ENCODE measurements around the gene GNG5. TPM values are rescaled to one million over a fixed set of nuclear protein-coding genes. Genes with fewer than 3 reads are reported as not detected.

The GNG5 gene
- total and polyA plus RNA-seq, 4 donors, result 11.4 to 229 (median 53.3) TPM

GRCh38 chr1:84479998-84480397 lies 26.4 kb downstream of the GNG5 start:
- Histone ChIP-seq H3K9me3 (ENCODE audit: control insufficient read depth in 4 of 4, low read length in 3 of 4) (peaks cover 0 to 13% (median 1%) of the 10 kb centered on the region in 4 donors), H3K36me3 (ENCODE audit: control insufficient read depth in 4 of 4, insufficient read depth in 3 of 4, low read depth in 1 of 4, low read length in 3 of 4) (peaks cover 0 to 12% (median 9%) of the 10 kb centered on the region in 4 donors), H3K27ac (ENCODE audit: low read depth in 1 of 2, low read length in 2 of 2) (no peak overlapping the region), H3K27me3 (ENCODE audit: control insufficient read depth in 4 of 4, insufficient read depth in 4 of 4, low read length in 3 of 4) (no peaks in the 10 kb centered on the region), H3K4me1 (ENCODE audit: control insufficient read depth in 4 of 4, insufficient read depth in 4 of 4, low read length in 3 of 4) (peaks cover 3 to 14% (median 9%) of the 10 kb centered on the region in 4 donors), H3K4me3 (ENCODE audit: low read depth in 1 of 3, low read length in 3 of 3) (peak overlapping the region; percentile 90 to 97 (median 94)), H3K9ac (ENCODE audit: low read depth in 1 of 2, low read length in 2 of 2) (peak overlapping the region; percentile 48 to 83)
- no peak for TF ChIP-seq RAD21 (IDR thresholded peaks at IDR 0.05)
- no peak for TF ChIP-seq EGR1 (IDR thresholded peaks at IDR 0.05; ENCODE audit: low read depth in 2 of 2)
- TF ChIP-seq FOXA1 (IDR thresholded peaks at IDR 0.05), result no peak
- no peak for TF ChIP-seq HNF4A (conservative IDR thresholded peaks at IDR 0.05)
- TF ChIP-seq NR2F2 (IDR thresholded peaks at IDR 0.05), result no peak
- TF ChIP-seq, protein P1, sequence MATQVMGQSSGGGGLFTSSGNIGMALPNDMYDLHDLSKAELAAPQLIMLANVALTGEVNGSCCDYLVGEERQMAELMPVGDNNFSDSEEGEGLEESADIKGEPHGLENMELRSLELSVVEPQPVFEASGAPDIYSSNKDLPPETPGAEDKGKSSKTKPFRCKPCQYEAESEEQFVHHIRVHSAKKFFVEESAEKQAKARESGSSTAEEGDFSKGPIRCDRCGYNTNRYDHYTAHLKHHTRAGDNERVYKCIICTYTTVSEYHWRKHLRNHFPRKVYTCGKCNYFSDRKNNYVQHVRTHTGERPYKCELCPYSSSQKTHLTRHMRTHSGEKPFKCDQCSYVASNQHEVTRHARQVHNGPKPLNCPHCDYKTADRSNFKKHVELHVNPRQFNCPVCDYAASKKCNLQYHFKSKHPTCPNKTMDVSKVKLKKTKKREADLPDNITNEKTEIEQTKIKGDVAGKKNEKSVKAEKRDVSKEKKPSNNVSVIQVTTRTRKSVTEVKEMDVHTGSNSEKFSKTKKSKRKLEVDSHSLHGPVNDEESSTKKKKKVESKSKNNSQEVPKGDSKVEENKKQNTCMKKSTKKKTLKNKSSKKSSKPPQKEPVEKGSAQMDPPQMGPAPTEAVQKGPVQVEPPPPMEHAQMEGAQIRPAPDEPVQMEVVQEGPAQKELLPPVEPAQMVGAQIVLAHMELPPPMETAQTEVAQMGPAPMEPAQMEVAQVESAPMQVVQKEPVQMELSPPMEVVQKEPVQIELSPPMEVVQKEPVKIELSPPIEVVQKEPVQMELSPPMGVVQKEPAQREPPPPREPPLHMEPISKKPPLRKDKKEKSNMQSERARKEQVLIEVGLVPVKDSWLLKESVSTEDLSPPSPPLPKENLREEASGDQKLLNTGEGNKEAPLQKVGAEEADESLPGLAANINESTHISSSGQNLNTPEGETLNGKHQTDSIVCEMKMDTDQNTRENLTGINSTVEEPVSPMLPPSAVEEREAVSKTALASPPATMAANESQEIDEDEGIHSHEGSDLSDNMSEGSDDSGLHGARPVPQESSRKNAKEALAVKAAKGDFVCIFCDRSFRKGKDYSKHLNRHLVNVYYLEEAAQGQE (IDR thresholded peaks at IDR 0.05), result no peak
- no peak for TF ChIP-seq GABPA (IDR thresholded peaks at IDR 0.05 in 1 of 2, conservative IDR thresholded peaks at IDR 0.05 in 1 of 2)
- no peak for TF ChIP-seq JUND (IDR thresholded peaks at IDR 0.05)
- DNase-seq (ENCODE audit: low spot score), result no peak
- WGBS, result 5% methylated on average over 9 of the region's 9 CpGs

GRCh38 chr1:84478876-84479868 lies 27.2 kb downstream of the GNG5 start, which contains the start of gene RPF1:
RPF1 (plus strand) TSS chr1:84479266; CDS start chr1:84479282, 16 bp downstream.
- peak; percentile 66 for DNase-seq (ENCODE audit: low spot score)
- Histone ChIP-seq H3K4me1 (ENCODE audit: control insufficient read depth in 4 of 4, insufficient read depth in 4 of 4, low read length in 3 of 4) (peaks cover 3 to 14% (median 9%) of the 10 kb centered on the region in 4 donors), H3K27ac (ENCODE audit: low read depth in 1 of 2, low read length in 2 of 2) (peak within 1 kb of the TSS; percentile 67 to 70)

More at GRCh38 chr1:84478876-84479868, 27.2 kb downstream of the GNG5 start, which contains the start of gene RPF1:
- TF ChIP-seq, protein P2, sequence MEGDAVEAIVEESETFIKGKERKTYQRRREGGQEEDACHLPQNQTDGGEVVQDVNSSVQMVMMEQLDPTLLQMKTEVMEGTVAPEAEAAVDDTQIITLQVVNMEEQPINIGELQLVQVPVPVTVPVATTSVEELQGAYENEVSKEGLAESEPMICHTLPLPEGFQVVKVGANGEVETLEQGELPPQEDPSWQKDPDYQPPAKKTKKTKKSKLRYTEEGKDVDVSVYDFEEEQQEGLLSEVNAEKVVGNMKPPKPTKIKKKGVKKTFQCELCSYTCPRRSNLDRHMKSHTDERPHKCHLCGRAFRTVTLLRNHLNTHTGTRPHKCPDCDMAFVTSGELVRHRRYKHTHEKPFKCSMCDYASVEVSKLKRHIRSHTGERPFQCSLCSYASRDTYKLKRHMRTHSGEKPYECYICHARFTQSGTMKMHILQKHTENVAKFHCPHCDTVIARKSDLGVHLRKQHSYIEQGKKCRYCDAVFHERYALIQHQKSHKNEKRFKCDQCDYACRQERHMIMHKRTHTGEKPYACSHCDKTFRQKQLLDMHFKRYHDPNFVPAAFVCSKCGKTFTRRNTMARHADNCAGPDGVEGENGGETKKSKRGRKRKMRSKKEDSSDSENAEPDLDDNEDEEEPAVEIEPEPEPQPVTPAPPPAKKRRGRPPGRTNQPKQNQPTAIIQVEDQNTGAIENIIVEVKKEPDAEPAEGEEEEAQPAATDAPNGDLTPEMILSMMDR (IDR thresholded peaks at IDR 0.05; ENCODE audit: low read depth, low read length, missing input control), result no peak
- TF ChIP-seq YY1 (IDR thresholded peaks at IDR 0.05) (peak; percentile 89), FOXA2 (IDR thresholded peaks at IDR 0.05) (no peak), TAF1 (conservative IDR thresholded peaks at IDR 0.05) (peak; percentile 37), GABPA (IDR thresholded peaks at IDR 0.05 in 1 of 2, conservative IDR thresholded peaks at IDR 0.05 in 1 of 2) (peak; percentile 100), RAD21 (IDR thresholded peaks at IDR 0.05) (peak; percentile 40 to 44), JUND (IDR thresholded peaks at IDR 0.05) (peak in 1 of 2 donors; percentile 15), RXRA (IDR thresholded peaks at IDR 0.05) (peak; percentile 44 to 77), EGR1 (IDR thresholded peaks at IDR 0.05; ENCODE audit: low read depth in 2 of 2) (peak; percentile 75 to 93), FOXA1 (IDR thresholded peaks at IDR 0.05) (no peak), HNF4G (IDR thresholded peaks at IDR 0.05) (no peak), HNF4A (conservative IDR thresholded peaks at IDR 0.05) (peak; percentile 29 to 37), NR2F2 (IDR thresholded peaks at IDR 0.05) (peak; percentile 99), SP1 (IDR thresholded peaks at IDR 0.05) (peak; percentile 40), MAX (IDR thresholded peaks at IDR 0.05) (peak; percentile 93)
- TF ChIP-seq, protein P3, sequence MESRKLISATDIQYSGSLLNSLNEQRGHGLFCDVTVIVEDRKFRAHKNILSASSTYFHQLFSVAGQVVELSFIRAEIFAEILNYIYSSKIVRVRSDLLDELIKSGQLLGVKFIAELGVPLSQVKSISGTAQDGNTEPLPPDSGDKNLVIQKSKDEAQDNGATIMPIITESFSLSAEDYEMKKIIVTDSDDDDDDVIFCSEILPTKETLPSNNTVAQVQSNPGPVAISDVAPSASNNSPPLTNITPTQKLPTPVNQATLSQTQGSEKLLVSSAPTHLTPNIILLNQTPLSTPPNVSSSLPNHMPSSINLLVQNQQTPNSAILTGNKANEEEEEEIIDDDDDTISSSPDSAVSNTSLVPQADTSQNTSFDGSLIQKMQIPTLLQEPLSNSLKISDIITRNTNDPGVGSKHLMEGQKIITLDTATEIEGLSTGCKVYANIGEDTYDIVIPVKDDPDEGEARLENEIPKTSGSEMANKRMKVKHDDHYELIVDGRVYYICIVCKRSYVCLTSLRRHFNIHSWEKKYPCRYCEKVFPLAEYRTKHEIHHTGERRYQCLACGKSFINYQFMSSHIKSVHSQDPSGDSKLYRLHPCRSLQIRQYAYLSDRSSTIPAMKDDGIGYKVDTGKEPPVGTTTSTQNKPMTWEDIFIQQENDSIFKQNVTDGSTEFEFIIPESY (IDR thresholded peaks at IDR 0.05), result peak; percentile 73
- TF ChIP-seq, protein P1 (IDR thresholded peaks at IDR 0.05), result no peak
- TF ChIP-seq, protein P4, sequence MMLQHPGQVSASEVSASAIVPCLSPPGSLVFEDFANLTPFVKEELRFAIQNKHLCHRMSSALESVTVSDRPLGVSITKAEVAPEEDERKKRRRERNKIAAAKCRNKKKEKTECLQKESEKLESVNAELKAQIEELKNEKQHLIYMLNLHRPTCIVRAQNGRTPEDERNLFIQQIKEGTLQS (IDR thresholded peaks at IDR 0.05), result peak; percentile 45
- Histone ChIP-seq H3K4me3 (ENCODE audit: low read depth in 1 of 3, low read length in 3 of 3) (peak within 1 kb of the TSS; percentile 90 to 97 (median 94)), H3K9me3 (ENCODE audit: control insufficient read depth in 4 of 4, low read length in 3 of 4) (peaks cover 0 to 13% (median 1%) of the 10 kb centered on the region in 4 donors), H3K36me3 (ENCODE audit: control insufficient read depth in 4 of 4, insufficient read depth in 3 of 4, low read depth in 1 of 4, low read length in 3 of 4) (peaks cover 0 to 10% (median 7%) of the 10 kb centered on the region in 4 donors), H3K27me3 (ENCODE audit: control insufficient read depth in 4 of 4, insufficient read depth in 4 of 4, low read length in 3 of 4) (no peaks in the 10 kb centered on the region), H3K9ac (ENCODE audit: low read depth in 1 of 2, low read length in 2 of 2) (peak within 1 kb of the TSS; percentile 48 to 83)
- WGBS, result 5% methylated on average over 51 of the region's 51 CpGs

Measured in liver (tissue), 9 donors.